HG02678 (cell line): ENCODE results near the gene STK24.

ENCODE experiments used
- ATAC-seq: cut with Tn5 transposase; IDR thresholded peaks from one replicate; pipeline ENCODE4 v1.9.1; 2021; ENCODE audit warnings: mild to moderate bottlenecking, moderate library complexity; ENCODE audit not compliant: unreplicated experiment

Gene STK24

GRCh38 chr13:98456413-98456845 lies 120.5 kb downstream of the STK24 start:
- ATAC-seq: no peak

GRCh38 chr13:98454389-98454881 lies 122.5 kb downstream of the STK24 start:
- ATAC-seq: no peak

- no peak for ATAC-seq
Measured at GRCh38 chr13:98452851-98453843, 123.8 kb downstream of the STK24 start.

- ATAC-seq: no peak
Measured at GRCh38 chr13:98451676-98452470, 125.0 kb downstream of the STK24 start.

GRCh38 chr13:98450539-98451111 lies 126.3 kb downstream of the STK24 start:
- ATAC-seq: no peak

GRCh38 chr13:98450026-98450425 lies 126.9 kb downstream of the STK24 start:
- ATAC-seq: no peak

- no peak for ATAC-seq
Measured at GRCh38 chr13:98449273-98449672, 127.6 kb downstream of the STK24 start.

GRCh38 chr13:98448642-98448928 lies 128.3 kb downstream of the STK24 start:
- ATAC-seq: no peak

GRCh38 chr13:98447881-98448641 lies 128.8 kb downstream of the STK24 start:
- ATAC-seq: no peak

GRCh38 chr13:98447130-98447529 lies 129.8 kb downstream of the STK24 start:
- no peak for ATAC-seq

GRCh38 chr13:98446234-98446621 lies 130.7 kb downstream of the STK24 start:
- ATAC-seq: no peak

- ATAC-seq: peak; percentile 85
Measured at GRCh38 chr13:98445340-98446233, 131.3 kb downstream of the STK24 start.

GRCh38 chr13:98444381-98444780 lies 132.5 kb downstream of the STK24 start:
- no peak for ATAC-seq

GRCh38 chr13:98443800-98444325 lies 133.0 kb downstream of the STK24 start:
- no peak for ATAC-seq

- ATAC-seq: no peak
Measured at GRCh38 chr13:98443329-98443728, 133.6 kb downstream of the STK24 start.

GRCh38 chr13:98442391-98443230 lies 134.3 kb downstream of the STK24 start:
- ATAC-seq: no peak

GRCh38 chr13:98441056-98441676 lies 135.7 kb downstream of the STK24 start:
- no peak for ATAC-seq
